B cell (primary cell): ENCODE measurements around the gene RBM33.

ENCODE experiments used
- CTCF ChIP-seq: fragments of 200-600 bp; IDR thresholded peaks from one replicate; pipeline ENCODE4 v1.8.0; 2022; ENCODE audit warnings: antibody characterized with exemption, mild to moderate bottlenecking
- EZH2 ChIP-seq: IDR thresholded peaks from 2 replicates; pipeline ENCODE4 v1.6.1; 2012; ENCODE audit warnings: borderline replicate concordance, low read depth, mild to moderate bottlenecking, moderate library complexity, low read length; ENCODE audit not compliant: insufficient read depth, poor library complexity, severe bottlenecking

GRCh38 chr7:155683098-155683497 is 38.6 kb downstream of the RBM33 start:
- TF ChIP-seq CTCF (no peak), EZH2 (no peak)
